Hematopoietic multipotent progenitor cell treated with erythropoietin and hydrocortisone succinate and interleukin-3 and kit ligand, for 17 days (in vitro differentiated cells): ENCODE measurements around the gene SENP5.

Experiments
- DNase-seq: peaks from one replicate; pipeline ENCODE4 v3.0.0-alpha.2; 2015; ENCODE audit warnings: low spot score

Gene SENP5

DNA sequence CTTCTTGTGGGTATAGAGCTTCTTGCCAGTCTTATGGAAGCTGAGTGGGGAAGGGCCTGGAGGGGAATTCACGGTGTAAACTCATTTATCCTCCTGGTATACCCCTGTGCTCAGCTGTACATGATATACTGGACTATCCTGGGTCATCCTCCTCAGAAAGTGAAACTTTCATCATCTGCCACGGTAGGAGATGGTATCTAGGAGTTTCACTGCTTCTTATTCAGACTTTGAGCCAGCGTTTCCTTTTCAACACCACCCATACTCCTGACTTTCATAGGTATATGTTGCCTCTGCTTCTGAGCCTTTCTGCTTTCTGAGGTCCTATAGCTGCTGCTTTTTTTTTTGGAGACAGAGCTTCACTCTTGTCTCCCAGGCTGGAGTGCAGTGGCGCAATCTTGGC is 15.6 kb downstream of the SENP5 start:
- no peak for DNase-seq

DNA sequence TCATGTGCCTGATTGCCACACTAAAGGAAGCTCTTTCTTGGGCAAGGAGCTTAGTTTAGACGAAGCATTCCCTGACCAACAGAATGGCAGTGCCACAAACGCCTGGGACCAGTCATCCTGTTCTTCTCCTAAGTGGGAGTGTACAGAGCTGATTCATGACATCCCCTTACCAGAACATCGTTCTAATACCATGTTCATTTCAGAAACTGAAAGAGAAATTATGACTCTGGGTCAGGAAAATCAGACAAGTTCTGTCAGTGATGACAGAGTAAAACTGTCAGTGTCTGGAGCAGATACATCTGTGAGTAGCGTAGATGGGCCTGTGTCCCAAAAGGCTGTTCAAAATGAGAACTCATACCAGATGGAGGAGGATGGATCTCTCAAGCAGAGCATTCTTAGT is 18.4 kb downstream of the SENP5 start:
- DNase-seq, result no peak

DNA sequence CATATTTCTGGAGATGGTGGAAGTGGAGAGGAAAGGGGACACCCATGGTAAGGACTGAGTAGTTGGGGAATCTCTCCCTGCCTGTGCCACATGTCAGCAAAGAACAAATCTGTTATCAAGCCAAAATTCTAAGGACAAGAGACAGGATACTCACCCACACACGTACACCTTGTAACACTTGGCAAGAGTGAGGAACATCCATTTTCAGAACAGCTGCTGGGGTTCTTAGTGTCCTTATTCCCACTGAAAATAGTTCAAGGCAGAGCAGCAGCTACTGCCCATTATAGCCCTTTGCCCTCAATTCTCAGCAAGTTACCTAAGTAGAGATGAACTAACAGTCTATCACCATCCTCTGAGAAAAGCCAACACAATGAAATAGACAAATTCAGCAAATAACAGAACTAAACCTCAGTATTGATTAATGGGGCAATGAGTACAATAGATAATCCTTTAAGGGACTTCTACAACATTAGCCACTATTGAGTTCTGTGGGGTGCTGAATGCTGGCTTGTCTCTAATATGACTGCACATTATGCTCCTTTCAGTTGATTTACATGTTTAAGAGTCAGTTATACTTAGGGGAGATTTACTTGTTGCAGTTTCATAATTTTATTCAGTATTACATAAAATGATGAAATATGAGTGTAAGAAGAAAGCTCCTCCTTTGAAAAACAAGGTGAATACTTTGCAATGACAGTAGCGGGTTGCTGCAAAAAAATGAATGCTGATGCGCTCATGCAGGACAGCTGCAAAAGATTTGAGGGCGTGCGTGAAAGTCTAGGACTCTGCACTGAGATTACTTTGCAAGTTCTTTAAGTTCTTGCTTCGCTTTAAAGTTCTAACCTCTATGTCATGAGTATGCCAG is 22.4 kb downstream of the SENP5 start:
- DNase-seq, result no peak

DNA sequence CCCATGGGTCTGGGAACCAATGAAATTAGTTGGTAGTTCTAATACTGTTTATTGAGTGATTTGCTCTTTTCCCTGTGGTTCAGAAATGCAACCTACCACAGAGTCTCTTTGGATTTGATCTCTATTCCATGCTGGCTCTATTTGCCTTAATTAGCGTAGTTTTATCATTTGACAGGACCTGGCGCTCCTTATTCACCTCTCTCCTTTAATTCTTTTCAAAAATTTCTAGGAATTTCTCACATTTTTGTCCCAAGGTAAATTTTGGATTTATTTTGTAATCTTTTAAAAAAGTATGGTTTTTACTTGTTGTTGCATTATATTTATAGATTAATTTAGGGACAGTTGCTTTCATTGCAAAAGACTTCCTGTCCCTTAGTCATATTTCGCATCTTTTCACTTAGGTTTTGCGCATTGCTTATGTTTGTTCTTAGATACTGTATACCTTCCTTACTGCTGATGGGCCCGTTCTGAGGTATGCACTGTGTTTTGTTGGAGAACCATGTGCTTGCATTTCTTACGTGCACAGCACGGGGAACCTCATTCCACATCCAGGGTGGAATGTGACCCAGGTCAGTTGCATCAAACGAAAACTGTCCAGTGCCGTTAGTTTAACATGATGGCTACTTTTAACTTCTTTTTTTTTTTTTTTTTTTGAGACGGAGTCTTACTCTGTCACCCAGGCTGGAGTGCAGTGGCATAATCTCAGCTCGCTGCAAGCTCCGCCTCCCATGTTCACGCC is 27.0 kb downstream of the SENP5 start:
- no peak for DNase-seq

DNA sequence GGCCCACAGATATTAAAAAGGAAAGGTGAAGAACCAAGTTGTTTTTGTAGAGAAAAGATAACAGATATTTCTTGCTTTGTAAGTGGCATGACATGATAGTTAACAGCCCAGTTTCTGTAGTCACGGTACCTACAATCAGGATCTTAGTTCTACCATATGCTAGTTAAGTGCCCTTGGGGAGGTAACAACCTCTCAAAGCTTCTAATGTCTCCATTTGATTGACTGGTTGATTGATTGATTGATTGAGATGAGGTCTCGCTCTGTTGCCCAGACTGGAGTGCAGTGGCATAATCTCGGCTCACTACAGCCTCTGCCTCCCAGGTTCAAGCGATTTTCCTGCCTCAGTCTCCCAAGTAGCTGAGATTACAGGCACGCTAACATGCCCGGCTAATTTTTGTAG is 28.5 kb downstream of the SENP5 start:
- no peak for DNase-seq

DNA sequence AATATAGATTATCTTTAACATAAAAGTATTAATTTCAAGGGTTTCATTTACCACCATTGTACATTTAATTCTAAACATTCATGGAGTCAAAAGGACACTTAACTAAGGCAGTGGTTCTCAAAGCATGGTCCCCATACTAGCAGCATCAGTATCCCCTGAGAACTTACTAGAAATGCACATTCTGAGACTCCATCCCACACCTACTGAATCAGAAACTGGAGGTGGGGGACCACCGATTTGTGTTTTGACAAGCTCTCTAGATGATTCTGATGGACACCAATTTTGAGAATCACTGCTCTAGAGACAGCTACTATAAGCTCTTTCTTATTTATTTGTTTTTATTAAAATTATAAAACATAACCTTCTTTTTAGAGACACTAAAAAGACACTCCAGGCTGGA is 34.0 kb downstream of the SENP5 start:
- no peak for DNase-seq

DNA sequence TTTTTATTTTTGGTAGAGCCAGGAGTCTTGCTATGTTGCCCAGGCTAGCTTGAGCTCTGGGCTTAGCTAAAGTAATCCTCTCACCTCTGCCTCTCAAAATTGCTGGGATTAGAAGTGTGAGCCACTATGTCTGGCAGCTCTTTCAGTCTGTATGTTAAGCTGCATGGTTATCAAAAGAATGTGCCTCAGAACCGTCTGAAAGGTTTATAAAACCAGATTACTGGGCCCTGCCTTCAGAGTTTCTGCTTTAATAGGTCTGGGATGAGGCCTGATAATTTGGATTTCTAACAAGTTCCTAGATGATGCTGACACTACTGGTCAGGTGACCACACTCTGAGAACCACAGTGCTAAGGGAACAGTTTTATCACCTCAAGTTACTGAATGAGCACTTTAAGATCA is 34.6 kb downstream of the SENP5 start:
- DNase-seq, result no peak

DNA sequence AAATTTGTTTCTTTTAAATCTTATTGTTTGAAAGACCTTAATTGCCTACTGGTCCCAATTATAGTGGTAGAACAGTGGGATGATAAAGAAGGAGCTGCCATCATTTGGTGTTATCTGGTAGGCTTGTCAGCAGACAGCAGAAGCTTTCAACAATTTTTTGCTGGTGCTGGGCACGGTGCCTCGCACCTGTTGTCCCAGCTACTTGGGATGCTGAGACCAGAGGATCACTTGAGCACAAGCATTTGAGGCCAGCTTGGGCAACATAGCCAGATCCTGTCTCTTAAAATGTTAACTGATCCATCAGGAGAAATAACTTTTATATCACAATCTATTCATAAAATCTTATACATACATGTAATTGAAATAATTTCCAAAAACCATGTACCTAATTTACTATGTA is 36.0 kb downstream of the SENP5 start:
- DNase-seq, result no peak

DNA sequence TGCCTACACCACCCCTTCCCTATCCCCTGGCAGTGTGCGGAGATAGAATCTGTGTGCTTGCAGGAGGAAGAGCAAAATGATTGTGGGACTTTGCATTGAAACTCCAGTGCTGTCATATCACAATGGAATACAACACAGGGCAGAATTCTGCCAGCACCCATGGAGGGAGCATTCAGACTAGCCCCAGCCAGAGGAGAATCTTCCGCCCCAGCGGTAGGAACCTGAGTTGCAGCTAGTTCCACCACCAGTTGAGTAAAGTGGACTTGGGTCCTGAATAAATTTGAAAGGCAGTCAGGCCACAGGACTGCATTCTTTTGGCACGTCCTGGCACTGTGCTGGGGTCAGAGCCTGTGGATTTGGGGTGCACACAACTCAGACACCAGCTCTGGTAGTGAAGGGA is 47.1 kb downstream of the SENP5 start:
- no peak for DNase-seq

DNA sequence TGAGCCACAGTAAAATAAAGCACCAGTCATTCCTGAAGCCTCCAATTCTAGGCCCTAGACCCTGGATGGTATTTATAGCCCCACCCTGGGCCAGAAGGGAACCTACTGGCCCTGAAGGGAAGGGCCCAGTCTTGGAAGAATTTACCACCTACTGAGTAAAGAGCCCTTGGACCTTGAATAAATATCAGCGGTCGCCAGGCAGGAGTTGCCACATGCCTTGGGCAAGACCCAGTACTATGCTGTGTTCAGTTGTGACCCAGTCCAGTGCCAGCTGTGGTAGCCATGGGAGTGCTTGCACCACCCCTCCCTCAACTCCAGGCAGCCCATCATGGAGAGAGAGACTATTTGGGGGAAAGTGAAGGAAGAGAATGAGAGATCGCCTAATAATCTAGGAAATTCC is 47.7 kb downstream of the SENP5 start:
- no peak for DNase-seq

DNA sequence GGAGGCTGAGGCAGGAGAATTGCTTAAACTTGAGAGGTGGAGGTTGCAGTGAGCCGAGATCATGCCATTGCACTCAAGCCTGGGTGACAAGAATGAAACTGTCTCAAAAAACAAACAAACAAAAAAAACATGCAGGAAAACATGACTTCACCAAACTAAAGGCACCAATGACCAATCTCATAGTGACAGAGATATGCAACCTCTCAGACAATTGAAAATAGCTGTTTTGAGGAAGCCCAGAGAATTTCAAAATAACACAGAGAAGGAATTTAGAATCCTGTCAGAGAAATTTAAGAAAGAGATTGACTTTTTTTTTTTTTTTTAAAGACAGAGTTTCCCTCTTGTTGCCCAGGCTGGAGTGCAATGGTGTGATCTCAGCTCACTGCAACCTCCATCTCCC is 48.5 kb downstream of the SENP5 start:
- DNase-seq, result no peak

DNA sequence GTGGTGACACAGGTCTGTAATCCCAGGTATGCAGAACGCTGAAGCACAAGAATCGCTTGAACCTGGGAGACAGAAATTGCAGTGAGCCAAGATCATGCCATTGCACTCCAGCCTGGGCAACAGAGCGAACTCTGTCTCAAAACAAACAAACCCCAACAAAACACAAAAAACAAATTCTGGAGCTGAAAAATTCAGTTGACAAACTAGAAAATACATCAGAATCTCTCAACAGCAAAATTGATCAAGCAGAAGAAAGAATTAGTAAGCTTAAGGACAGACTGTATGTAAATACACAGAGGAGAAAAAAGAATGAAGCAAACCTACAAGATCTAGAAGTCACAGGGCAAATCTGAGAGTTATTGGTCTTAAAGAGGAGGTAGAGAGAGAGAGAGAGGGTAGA is 49.3 kb downstream of the SENP5 start:
- no peak for DNase-seq

DNA sequence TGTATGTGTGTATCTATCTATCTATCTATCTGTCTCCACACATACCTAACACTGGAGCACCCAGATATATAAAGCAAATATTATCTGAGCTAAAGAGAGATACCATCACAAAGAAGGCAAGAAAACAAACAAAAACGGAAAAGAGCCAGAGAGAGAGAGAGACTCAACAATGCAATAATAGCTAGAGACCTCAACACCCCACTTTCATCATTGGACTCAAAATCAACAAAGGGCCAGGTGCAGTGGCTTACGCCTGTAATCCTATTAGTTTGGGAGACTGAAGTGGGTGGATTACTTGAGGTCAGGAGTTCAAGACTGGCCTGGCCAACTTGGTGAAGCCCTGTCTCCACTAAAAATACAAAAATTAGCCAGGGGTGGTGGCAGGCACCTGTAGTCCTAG is 51.2 kb downstream of the SENP5 start:
- DNase-seq, result no peak

DNA sequence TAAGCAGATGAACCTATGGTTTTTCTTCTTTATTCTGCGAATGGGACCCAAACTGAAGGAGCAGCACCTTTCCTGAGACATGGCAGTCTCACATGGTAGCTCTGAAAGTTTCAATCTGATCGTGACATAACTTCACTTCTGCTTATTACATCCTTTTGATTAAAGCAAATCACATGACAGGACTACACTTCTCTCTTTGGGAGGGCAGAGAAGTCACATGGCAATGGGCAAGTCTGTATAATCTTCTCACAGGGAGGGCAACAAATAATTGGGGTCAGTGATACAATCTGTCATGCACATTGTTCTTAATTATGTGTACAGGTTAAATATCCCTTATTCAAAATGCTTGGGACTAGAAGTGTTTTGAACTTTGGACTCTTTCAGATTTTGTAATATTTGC is 53.0 kb downstream of the SENP5 start:
- no peak for DNase-seq

DNA sequence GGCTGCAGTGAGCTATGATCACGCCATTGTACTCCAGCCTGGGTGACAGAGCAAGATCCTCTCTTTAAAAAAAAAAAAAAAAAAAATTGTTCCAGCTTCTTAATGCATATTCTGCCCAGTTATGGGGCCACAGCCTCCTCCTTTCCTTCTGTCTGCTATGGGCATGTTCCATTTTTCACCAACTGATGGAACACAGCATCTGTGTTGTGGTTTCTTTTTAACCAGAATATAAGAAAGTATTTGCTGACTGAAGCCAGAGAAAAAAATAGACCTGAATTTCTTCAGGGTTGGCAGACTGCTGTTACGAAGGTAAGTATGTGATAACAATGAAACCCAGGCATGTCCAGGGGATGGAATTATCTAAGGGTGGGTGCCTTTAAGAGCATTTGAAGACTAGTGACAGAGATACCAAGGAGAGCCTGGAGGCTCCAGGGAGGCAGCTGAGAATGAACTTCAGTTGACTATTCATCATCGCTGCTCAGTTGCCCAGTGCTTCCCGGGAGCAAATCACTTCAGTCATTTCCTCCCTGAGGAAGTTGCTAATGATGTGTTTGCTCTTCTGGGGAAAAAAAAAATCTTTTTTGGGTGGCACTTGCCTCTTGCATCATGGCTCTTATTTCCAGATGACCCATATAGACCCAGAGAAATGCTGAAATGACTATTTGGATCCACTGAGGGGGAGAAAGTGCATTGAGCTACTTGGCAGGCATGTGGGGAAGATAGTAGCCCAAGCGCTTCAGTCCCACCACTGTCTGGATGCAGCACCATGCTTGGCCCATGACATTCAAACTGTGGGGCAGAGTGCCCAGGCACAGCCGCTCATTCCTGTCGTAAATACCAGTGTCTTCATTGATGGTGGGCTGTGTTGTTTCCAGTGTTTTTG is 60.1 kb downstream of the SENP5 start:
- no peak for DNase-seq

DNA sequence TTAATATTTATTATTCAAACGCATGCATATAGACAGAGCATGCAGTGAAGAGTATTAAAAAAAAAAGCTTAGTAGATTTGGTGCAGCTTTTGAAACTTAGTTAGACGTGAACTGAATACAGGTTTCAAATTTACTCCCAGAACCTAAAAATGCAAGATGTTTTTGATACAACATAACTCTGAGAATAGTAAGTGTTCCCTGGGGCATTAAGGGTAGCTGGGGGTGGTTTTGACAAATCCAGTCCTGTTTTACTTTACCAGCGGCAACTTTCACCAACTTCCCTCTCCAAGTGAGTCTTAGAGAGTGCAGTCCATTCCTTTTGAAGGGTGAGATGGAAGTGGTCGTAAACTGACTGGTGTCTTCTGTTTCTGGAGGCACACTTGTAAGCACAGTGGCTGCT is 63.4 kb downstream of the SENP5 start:
- no peak for DNase-seq

DNA sequence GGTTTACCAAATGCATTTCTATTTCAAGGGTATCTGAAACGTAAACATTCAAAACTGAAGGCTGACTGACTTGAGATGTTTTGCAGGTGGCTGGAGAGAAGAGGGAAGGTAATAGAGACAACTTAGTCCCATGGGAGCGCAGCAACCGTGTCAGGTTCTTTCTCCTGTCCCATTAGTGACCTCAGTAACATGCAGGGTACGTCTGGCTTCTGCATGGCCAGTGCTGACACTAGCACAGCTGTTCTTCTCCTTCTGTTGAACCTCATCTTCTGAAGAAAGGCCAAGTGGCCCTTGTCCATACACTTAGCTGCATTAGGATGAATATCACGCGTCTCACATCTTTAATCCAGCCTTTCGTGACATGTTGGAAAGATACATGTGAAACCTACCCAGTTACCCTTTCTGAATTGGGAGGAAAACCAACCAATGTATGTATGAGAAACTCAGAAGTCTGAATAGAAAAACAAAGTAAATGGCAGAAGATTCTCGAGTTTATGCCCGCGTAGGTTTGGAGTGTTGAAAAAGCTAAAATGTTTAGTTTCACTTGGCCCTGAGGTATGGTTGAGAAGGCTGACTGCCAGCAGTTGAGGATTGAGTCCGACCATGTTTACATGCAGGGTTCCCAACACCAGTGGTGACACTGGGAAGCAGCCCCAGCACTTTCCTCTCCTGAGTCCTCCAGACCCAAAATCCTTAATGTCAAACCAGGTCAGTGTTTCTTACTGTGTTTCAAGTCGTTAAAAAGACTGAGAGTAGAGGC is 64.3 kb downstream of the SENP5 start:
- DNase-seq, result no peak

DNA sequence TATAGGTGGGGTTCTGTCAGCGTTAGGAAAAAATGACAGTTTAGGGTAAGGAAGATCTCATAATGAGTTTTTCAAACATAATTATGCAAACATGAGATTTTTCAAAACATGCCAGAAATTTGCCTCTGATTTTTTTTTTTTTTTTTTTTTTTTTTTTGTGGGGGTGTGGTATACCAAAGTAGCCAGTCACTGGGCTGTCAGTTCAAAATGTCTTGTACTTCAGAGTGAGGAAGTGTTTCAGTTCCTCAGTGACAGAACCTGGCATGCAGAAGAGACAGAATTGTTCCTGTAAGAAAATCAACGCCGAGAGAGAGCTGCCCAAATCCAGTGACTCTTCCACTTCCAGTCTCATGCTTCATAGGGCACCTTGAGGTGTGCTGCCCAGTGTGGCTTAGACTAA is 64.9 kb downstream of the SENP5 start:
- DNase-seq, result no peak

DNA sequence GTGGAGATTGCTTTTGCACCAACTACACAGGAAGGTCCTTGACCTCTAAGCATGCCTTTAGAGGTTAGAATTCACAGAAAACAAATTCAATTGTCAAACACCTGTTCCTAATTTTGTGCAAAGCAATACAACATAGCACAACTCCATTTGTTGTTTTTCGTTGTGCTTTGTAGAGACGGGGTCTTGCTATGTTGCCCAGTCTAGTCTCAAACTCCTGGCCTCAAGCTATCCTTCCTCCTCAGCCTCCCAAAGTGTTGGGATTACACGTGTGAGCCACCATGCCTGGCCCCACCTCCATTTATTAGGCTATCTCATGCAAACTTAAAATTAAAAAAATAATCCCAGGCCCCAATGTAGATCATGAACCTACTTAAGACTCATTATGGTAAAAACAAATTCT is 68.6 kb downstream of the SENP5 start:
- DNase-seq, result no peak

DNA sequence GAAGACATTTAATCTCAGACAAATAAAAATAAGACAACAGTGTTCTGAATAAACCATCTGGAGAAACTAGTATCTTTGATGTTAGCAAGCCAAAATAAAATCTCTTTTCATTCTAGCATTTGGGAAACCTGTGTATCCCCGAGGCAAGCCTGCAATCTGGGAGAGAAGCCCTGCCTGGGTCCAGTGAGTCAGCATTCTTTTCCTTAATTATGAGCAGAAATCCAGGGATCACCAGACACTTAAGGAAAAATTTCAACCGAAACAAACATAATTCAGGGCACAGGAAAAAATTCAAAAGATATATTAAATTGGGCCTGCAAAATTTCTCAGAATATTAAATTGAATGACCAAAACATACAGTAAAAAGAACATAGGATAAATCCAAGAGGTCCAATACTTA is 70.4 kb downstream of the SENP5 start:
- no peak for DNase-seq

DNA sequence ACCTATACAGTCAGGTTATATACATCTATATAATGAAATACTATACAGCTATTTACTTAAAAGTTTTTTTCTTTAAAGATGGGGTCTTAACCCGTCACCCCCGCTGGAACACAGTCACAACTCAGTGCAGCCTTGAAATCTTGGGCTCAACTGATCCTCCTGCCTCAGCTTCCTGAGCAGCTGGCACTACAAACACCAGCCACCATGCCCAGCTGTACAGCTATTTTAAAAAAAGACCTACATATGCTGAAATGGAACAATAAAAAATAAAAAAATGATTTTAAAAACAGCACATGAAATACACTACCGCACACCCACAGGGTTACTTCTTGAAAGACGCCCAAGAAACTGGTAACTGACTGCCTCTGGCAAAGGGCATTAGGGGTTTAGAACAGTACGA is 70.9 kb downstream of the SENP5 start:
- no peak for DNase-seq

DNA sequence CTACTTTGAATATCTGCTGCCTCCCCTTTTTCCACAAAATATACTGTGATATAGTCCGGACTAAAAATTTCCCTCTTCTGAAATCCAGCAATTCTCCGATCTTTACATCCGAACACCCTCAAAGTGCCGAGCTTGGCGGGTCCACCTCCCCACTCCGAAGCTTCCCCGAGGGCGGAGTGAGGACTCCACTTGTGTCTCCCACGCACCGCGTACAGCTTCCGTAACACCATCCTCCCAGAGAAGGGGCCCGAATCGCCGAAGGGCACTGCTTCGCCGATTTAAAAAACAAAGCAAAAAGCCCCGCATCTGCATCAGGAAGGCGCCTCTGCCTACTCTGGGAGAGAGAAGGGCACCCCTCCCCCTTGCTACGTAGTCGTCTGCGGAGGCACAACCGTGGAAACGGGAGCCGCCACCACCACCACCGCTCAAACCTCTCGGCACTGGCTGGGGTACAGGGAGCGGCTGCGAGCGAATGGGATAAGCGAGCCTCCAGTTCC is 74.1 kb downstream of the SENP5 start:
- DNase-seq, result no peak
